Measurements from ENCODE around the gene WDR48. TPM values are rescaled to one million over a fixed set of nuclear protein-coding genes. Genes with fewer than 3 reads are reported as not detected.

The WDR48 gene
- total RNA-seq, 4 donors from 2014 or later, result 28.4 to 84.4 (median 37.0) TPM

DNA sequence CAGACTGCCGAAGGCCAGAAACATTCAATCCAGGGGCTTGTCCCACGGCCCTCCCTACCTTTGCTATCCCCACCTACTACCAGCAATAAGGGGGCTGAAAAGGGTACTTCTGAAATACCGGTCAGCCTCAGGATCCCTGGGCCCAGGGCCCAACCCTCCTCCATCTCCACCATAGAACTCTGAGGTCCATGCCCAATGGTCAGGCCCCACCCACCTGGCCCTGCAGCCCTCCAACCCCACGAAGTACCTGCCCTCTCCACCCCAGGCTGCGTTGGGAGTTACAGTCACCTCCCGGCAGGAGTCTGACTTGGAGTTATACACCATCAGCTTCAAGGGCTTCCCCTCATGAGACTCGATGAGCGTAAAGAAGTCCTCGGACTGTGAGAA, 48.7 kb downstream of the WDR48 start:
- Histone ChIP-seq H3K27ac (no peak overlapping the region), H3K9me3 (no peaks in the 10 kb centered on the region), H3K4me3 (no peak overlapping the region), H3K4me1 (peaks cover 0 to 5% of the 10 kb centered on the region in 2 donors), H3K36me3 (no peaks in the 10 kb centered on the region), H3K27me3 (no peaks in the 10 kb centered on the region)
- TF ChIP-seq CTCF (IDR thresholded peaks at IDR 0.05) (no peak), POLR2A (IDR thresholded peaks at IDR 0.05) (no peak)
- no peak for DNase-seq
- intact Hi-C loops (cut with DNase I; ENCODE audit: low total_unique reads), result no loop called here

DNA sequence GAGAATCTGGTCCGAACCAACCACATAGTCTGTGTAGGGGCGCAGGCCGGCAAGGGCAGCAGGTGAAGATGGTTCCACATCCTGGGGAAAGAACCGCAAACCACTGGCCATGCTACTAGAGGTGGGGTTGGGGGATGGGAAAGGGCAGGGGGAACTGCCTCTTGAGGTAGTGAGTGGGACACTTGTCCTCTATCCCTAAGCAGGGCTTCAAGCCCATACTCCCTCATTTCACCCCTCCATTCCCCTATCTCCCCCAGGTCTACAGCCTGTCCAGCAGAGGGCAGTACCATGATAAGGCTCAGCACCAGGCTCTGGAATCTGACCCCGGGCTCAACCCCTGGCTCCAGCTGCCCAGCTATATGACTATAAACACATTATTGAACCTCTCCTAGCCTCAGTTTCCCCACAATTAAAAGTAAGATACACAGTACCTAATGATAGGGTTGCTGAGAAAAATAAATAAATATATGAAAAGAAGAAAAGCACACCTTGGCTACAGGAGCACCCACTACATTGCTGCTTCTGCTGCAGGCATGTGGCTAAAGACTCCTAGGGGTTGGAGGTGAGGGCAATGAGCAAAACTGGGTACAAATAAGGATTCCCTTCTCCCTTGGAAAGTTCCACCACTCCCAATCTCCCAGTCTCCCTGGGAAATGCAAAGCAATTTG, 49.3 kb downstream of the WDR48 start:
- intact Hi-C loops (cut with DNase I; ENCODE audit: low total_unique reads), result no loop called here
- Histone ChIP-seq H3K9me3 (no peaks in the 10 kb centered on the region), H3K4me1 (peaks cover 0 to 5% of the 10 kb centered on the region in 2 donors), H3K36me3 (no peaks in the 10 kb centered on the region), H3K27ac (no peak overlapping the region), H3K27me3 (no peaks in the 10 kb centered on the region), H3K4me3 (no peak overlapping the region)
- no peak for DNase-seq
- TF ChIP-seq CTCF (IDR thresholded peaks at IDR 0.05) (peak in 2 of 4 experiments; percentile 28 to 39), POLR2A (IDR thresholded peaks at IDR 0.05) (no peak)

- H3K4me3 ChIP-seq, result no peak overlapping the region
- no peaks in the 10 kb centered on the region for H3K27me3 ChIP-seq
- no peaks in the 10 kb centered on the region for H3K9me3 ChIP-seq
- H3K36me3 ChIP-seq, result no peaks in the 10 kb centered on the region
- peaks cover 0 to 5% of the 10 kb centered on the region in 2 donors for H3K4me1 ChIP-seq
- intact Hi-C loops (cut with DNase I; ENCODE audit: low total_unique reads), result no loop called here
- no peak overlapping the region for H3K27ac ChIP-seq
- DNase-seq, result no peak
- TF ChIP-seq POLR2A (IDR thresholded peaks at IDR 0.05) (no peak), CTCF (IDR thresholded peaks at IDR 0.05) (no peak)
These were observed 50.9 kb downstream of the WDR48 start for GRCh38 chr3:39102504-39103323.

GRCh38 chr3:39103324-39103693, 51.5 kb downstream of the WDR48 start:
- H3K4me3 ChIP-seq, result no peak overlapping the region
- no peak overlapping the region for H3K27ac ChIP-seq
- H3K27me3 ChIP-seq, result no peaks in the 10 kb centered on the region
- intact Hi-C loops (cut with DNase I; ENCODE audit: low total_unique reads), result no loop called here
- H3K9me3 ChIP-seq, result no peaks in the 10 kb centered on the region
- no peaks in the 10 kb centered on the region for H3K36me3 ChIP-seq
- no peak for DNase-seq
- peaks cover 0 to 5% of the 10 kb centered on the region in 2 donors for H3K4me1 ChIP-seq
- TF ChIP-seq POLR2A (IDR thresholded peaks at IDR 0.05), result no peak
- no peak for TF ChIP-seq CTCF (IDR thresholded peaks at IDR 0.05)

Measured in uterus (tissue), 4 donors.